Spleen (tissue), 11 donors: Measurements from ENCODE around the gene FNBP1L. TPM values are rescaled to one million over a fixed set of nuclear protein-coding genes. Genes with fewer than 3 reads are reported as not detected.

ENCODE experiments used
- DNase-seq: peaks from one replicate; pipeline ENCODE4 v3.0.0-alpha.2; 2020
- H3K27ac ChIP-seq, 8 donors: fragments of 200-600 bp; sonication (generic) in 7 of 8; 1 replicate in 4 of 8; 2 replicates in 4 of 8; pipeline versions ENCODE4 v1.5.0 to v1.8.0; 2016 to 2021; ENCODE audit warnings: inconsistent platforms in 4 of 8, mild to moderate bottlenecking in 4 of 8, moderate library complexity in 1 of 8
- H3K27me3 ChIP-seq, 7 donors: fragments of 200-600 bp; sonication (generic) in 6 of 7; replicated peaks in 1 of 7; 1 replicate in 4 of 7; 2 replicates in 3 of 7; pipeline versions ENCODE4 v1.5.0 to v1.8.0; 2016 to 2021; ENCODE audit warnings: inconsistent platforms in 3 of 7, mild to moderate bottlenecking in 1 of 7
- H3K36me3 ChIP-seq, 6 donors: fragments of 200-600 bp; sonication (generic) in 5 of 6; 1 replicate in 4 of 6; 2 replicates in 2 of 6; pipeline versions ENCODE4 v1.5.0 to v1.8.0; 2016 to 2021; ENCODE audit warnings: inconsistent platforms in 2 of 6
- H3K4me1 ChIP-seq, 6 donors: fragments of 200-600 bp; sonication (generic) in 5 of 6; 1 replicate in 3 of 6; 2 replicates in 3 of 6; pipeline versions ENCODE4 v1.5.0 to v1.8.0; 2016 to 2021; ENCODE audit warnings: inconsistent platforms in 3 of 6
- H3K4me3 ChIP-seq, 8 donors: fragments of 200-600 bp; sonication (generic) in 7 of 8; 1 replicate in 4 of 8; 2 replicates in 4 of 8; pipeline versions ENCODE4 v1.5.0 to v1.8.0; 2016 to 2021; ENCODE audit warnings: inconsistent platforms in 4 of 8, mild to moderate bottlenecking in 4 of 8, moderate library complexity in 2 of 8
- H3K9me3 ChIP-seq, 8 donors: fragments of 200-600 bp; sonication (generic) in 7 of 8; 1 replicate in 4 of 8; 2 replicates in 4 of 8; pipeline versions ENCODE4 v1.5.0 to v1.8.0; 2016 to 2021; ENCODE audit warnings: inconsistent platforms in 4 of 8
- POLR2A ChIP-seq, 3 donors: fragments of 450-650 bp; IDR thresholded peaks; one replicate each; pipeline ENCODE4 v1.5.1; 2017; ENCODE audit warnings: antibody characterized with exemption in 3 of 3, mild to moderate bottlenecking in 1 of 3
- POLR2AphosphoS5 ChIP-seq, 3 donors: sonication (generic); formaldehyde crosslinking; IDR thresholded peaks; one replicate each; pipeline ENCODE4 v1.5.1; 2017; ENCODE audit warnings: antibody characterized with exemption in 3 of 3
- WGBS, 5 donors: extraction: QIAGEN DNeasy Blood & Tissue Kit in 3 of 5; methylation state at CpG; one replicate each; pipeline versions ENCODE4 v1.1.5 to v1.1.7; 2013 to 2018; 5-methylcytosine and 5-hydroxymethylcytosine counted together
- intact Hi-C: fragments of 100-400 bp; cut with DNase I; formaldehyde crosslinking; loops from one replicate; pipeline ENCODE4 v1.15.0; 2023; ENCODE audit warnings: low total_unique reads
- polyA plus RNA-seq, 3 donors: library from polyadenylated mRNA; stranded (reverse); fragments of 200-250 nt; gene quantifications; one replicate each; pipeline ENCODE4 v1.2.1, GENCODE V29; 2013
- total RNA-seq, 7 donors: library from RNA; depleted of rRNA in 3 of 7; stranded (reverse); fragments of >200 nt in 3 of 7; fragmentation: NEBNext Ultra II Directional in 4 of 7; extraction: Animal tissue kit (Norgen Biotek cat#: 25700) in 4 of 7; gene quantifications; one replicate each; pipeline versions ENCODE4 v1.1.0 to v1.2.1, GENCODE V29; 2016 to 2021
- TF ChIP-seq, protein P1 (sequence below), 11 experiments: fragments of 200-600 bp in 7 of 11; fragments of 450-650 bp in 4 of 11; sonication (generic) in 4 of 11; IDR thresholded peaks in 8 of 11; conservative IDR thresholded peaks in 3 of 11; 1 replicate in 7 of 11; 2 replicates in 4 of 11; pipeline versions ENCODE4 v1.4.0 to v1.8.0; 2016 to 2021; ENCODE audit warnings: antibody characterized with exemption in 11 of 11, inconsistent platforms in 4 of 11, mild to moderate bottlenecking in 1 of 11
- donor health status: healthy with polysubstance abuse.
- donor health status: DM: no; HTN: no; CAD: no; lungs with moderate emphysema.
- donor health status: DM: no; HTN: no; CAD: no.
- donor health status: Bipolar disorder and iron deficiency.
- donor health status: healthy.
- donor health status: DM: no; HTN: no; CAD: no.
- donor health status: DM: yes; HTN: yes; CAD: no.

The FNBP1L gene
- total and polyA plus RNA-seq, 10 donors, result 1.5 to 10.0 (median 5.5) TPM

DNA sequence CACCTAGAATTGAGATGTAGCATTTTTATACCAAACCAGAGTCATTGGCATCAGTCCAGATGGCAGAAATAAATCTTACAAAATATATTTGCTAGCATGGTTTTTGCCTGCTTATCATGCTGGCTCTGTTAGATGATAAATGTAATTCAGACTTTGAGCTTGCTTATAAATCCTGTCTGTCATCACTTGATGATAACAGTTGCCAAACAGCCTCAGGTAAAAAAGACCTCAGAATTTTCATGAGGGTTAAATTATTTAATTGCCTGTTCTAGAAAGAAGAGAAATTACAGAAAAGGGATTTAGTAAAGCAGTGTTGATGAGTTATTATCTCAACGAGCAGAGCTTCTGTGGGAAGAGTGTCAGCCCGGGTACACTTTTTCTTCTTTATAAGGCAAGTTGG lies 83.3 kb downstream of the FNBP1L start:
- Histone ChIP-seq H3K4me1 (no peaks in the 10 kb centered on the region), H3K9me3 (no peaks in the 10 kb centered on the region), H3K4me3 (no peak overlapping the region), H3K27me3 (no peaks in the 10 kb centered on the region), H3K36me3 (no peaks in the 10 kb centered on the region), H3K27ac (no peak overlapping the region)
- WGBS, 5 donors, result 51 to 81% (median 67%) methylated on average over 2 of the region's 2 CpGs
- intact Hi-C loops, result no loop called here
- TF ChIP-seq POLR2AphosphoS5 (IDR thresholded peaks at IDR 0.05), result no peak
- TF ChIP-seq, protein P1, sequence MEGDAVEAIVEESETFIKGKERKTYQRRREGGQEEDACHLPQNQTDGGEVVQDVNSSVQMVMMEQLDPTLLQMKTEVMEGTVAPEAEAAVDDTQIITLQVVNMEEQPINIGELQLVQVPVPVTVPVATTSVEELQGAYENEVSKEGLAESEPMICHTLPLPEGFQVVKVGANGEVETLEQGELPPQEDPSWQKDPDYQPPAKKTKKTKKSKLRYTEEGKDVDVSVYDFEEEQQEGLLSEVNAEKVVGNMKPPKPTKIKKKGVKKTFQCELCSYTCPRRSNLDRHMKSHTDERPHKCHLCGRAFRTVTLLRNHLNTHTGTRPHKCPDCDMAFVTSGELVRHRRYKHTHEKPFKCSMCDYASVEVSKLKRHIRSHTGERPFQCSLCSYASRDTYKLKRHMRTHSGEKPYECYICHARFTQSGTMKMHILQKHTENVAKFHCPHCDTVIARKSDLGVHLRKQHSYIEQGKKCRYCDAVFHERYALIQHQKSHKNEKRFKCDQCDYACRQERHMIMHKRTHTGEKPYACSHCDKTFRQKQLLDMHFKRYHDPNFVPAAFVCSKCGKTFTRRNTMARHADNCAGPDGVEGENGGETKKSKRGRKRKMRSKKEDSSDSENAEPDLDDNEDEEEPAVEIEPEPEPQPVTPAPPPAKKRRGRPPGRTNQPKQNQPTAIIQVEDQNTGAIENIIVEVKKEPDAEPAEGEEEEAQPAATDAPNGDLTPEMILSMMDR (IDR thresholded peaks at IDR 0.05 in 8 of 11, conservative IDR thresholded peaks at IDR 0.05 in 3 of 11), result no peak
- no peak for TF ChIP-seq POLR2A (IDR thresholded peaks at IDR 0.05)
- no peak for DNase-seq

DNA sequence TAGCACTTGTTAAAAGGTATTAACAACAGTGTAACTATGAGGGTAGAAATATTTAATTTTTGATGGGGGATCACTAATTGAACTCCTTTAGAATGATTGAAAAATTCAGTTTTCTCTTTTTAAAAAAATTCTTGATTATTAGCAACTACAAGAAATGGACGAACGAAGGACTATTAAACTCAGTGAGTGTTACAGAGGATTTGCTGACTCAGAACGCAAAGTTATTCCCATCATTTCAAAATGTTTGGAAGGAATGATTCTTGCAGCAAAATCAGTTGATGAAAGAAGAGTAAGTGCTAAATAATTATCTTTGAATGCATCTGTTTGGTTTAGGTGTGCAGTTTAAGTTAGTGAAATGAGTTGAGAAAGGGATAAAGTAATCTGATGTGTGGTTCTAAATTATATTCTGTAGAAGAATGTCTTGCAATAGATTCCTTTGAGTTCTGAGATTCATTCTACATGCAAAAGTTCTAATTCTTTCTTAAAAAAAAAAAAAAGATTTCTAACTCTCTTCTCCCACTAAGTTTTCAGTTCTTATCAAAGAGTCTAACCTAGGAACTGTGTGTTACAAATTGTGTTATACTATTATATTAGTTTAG lies 85.0 kb downstream of the FNBP1L start:
- TF ChIP-seq, protein P1 (IDR thresholded peaks at IDR 0.05 in 8 of 11, conservative IDR thresholded peaks at IDR 0.05 in 3 of 11), result no peak
- TF ChIP-seq POLR2AphosphoS5 (IDR thresholded peaks at IDR 0.05), result no peak
- no peak for TF ChIP-seq POLR2A (IDR thresholded peaks at IDR 0.05)
- Histone ChIP-seq H3K36me3 (no peaks in the 10 kb centered on the region), H3K27ac (no peak overlapping the region), H3K4me1 (no peaks in the 10 kb centered on the region), H3K4me3 (no peak overlapping the region), H3K9me3 (no peaks in the 10 kb centered on the region), H3K27me3 (no peaks in the 10 kb centered on the region)
- no peak for DNase-seq
- 95 to 99% (median 97%) methylated on average over 3 of the region's 3 CpGs for WGBS, 5 donors
- intact Hi-C loops, result no loop called here

DNA sequence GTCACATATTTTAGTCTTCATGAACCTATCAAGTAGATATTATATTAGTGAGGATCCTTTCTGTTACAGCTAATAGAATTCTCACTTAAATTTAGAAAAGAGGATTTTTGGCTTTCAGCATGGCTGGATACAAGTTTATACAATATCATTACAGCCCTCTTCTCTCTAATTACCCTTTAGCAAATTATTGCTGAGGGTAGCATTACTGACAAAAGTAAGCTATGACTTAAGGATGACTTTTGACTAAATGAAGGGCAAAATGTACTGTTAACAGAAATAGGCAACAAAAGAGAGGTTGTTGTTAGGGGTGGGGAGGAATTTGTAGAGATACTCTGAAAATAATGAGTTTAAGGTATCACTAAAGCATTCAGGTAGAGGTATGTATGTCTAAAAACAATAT lies 85.8 kb downstream of the FNBP1L start:
- Histone ChIP-seq H3K36me3 (no peaks in the 10 kb centered on the region), H3K4me3 (no peak overlapping the region), H3K27me3 (no peaks in the 10 kb centered on the region), H3K9me3 (no peaks in the 10 kb centered on the region), H3K27ac (no peak overlapping the region), H3K4me1 (no peaks in the 10 kb centered on the region)
- intact Hi-C loops, result no loop called here
- no peak for DNase-seq
- TF ChIP-seq POLR2A (IDR thresholded peaks at IDR 0.05) (no peak), POLR2AphosphoS5 (IDR thresholded peaks at IDR 0.05) (no peak)
- TF ChIP-seq, protein P1 (IDR thresholded peaks at IDR 0.05 in 8 of 11, conservative IDR thresholded peaks at IDR 0.05 in 3 of 11), result no peak

DNA sequence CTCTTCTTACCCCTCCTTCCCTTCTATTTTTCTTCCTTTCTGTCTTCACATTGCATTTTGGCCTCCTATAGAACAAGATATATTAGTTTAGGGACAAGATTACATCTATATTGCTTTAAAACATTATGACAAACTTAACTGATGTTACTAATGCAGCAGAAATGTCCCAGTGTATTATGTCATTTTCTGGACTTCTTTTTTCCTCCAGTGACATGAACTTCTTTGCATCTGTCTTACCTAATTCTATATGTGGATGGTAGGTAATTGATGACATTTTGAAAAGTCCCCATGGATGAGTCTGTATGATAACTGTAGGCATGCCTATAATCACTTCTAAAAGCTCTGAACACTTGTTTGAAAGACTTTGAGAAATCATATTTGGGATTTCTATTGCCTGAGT lies 89.5 kb downstream of the FNBP1L start:
- Histone ChIP-seq H3K4me1 (no peaks in the 10 kb centered on the region), H3K4me3 (no peak overlapping the region), H3K9me3 (no peaks in the 10 kb centered on the region), H3K27me3 (no peaks in the 10 kb centered on the region), H3K27ac (no peak overlapping the region), H3K36me3 (no peaks in the 10 kb centered on the region)
- DNase-seq, result no peak
- intact Hi-C loops, result no loop called here
- TF ChIP-seq, protein P1 (IDR thresholded peaks at IDR 0.05 in 8 of 11, conservative IDR thresholded peaks at IDR 0.05 in 3 of 11), result no peak
- TF ChIP-seq POLR2A (IDR thresholded peaks at IDR 0.05) (no peak), POLR2AphosphoS5 (IDR thresholded peaks at IDR 0.05) (no peak)
